Measurements from ENCODE around the gene KCNH2.

GRCh38 chr7:150962553-150963399 lies 15.3 kb downstream of the KCNH2 start:
- TF ChIP-seq, protein P1, sequence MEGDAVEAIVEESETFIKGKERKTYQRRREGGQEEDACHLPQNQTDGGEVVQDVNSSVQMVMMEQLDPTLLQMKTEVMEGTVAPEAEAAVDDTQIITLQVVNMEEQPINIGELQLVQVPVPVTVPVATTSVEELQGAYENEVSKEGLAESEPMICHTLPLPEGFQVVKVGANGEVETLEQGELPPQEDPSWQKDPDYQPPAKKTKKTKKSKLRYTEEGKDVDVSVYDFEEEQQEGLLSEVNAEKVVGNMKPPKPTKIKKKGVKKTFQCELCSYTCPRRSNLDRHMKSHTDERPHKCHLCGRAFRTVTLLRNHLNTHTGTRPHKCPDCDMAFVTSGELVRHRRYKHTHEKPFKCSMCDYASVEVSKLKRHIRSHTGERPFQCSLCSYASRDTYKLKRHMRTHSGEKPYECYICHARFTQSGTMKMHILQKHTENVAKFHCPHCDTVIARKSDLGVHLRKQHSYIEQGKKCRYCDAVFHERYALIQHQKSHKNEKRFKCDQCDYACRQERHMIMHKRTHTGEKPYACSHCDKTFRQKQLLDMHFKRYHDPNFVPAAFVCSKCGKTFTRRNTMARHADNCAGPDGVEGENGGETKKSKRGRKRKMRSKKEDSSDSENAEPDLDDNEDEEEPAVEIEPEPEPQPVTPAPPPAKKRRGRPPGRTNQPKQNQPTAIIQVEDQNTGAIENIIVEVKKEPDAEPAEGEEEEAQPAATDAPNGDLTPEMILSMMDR (IDR thresholded peaks at IDR 0.05): peak; percentile 73 to 93 (median 82)
- no peak for TF ChIP-seq POLR2A (IDR thresholded peaks at IDR 0.05)

Measured in adrenal gland (tissue), 5 donors.